Upper lobe of left lung (tissue), 4 donors: ENCODE results near the gene RPRD1B.

Experiments used
- POLR2A ChIP-seq, 4 donors: fragments of 450-650 bp; IDR thresholded peaks; one replicate each; pipeline ENCODE4 v1.5.1; 2016 to 2017; ENCODE audit warnings: antibody characterized with exemption in 4 of 4, mild to moderate bottlenecking in 2 of 4
- TF ChIP-seq, protein P1 (sequence below), 6 experiments: fragments of 450-650 bp in 4 of 6; fragments of 200-600 bp in 2 of 6; sonication (generic) in 2 of 6; IDR thresholded peaks; one replicate each; pipeline ENCODE4 v1.5.1; 2016 to 2019; ENCODE audit warnings: antibody characterized with exemption in 6 of 6

- TF ChIP-seq, protein P1, sequence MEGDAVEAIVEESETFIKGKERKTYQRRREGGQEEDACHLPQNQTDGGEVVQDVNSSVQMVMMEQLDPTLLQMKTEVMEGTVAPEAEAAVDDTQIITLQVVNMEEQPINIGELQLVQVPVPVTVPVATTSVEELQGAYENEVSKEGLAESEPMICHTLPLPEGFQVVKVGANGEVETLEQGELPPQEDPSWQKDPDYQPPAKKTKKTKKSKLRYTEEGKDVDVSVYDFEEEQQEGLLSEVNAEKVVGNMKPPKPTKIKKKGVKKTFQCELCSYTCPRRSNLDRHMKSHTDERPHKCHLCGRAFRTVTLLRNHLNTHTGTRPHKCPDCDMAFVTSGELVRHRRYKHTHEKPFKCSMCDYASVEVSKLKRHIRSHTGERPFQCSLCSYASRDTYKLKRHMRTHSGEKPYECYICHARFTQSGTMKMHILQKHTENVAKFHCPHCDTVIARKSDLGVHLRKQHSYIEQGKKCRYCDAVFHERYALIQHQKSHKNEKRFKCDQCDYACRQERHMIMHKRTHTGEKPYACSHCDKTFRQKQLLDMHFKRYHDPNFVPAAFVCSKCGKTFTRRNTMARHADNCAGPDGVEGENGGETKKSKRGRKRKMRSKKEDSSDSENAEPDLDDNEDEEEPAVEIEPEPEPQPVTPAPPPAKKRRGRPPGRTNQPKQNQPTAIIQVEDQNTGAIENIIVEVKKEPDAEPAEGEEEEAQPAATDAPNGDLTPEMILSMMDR (IDR thresholded peaks at IDR 0.05) = no peak
- TF ChIP-seq POLR2A (IDR thresholded peaks at IDR 0.05) = no peak
Observed at GRCh38 chr20:38063911-38064530, 30.5 kb downstream of the RPRD1B start.
